ENCODE measurements around the gene GNB1L. TPM values are rescaled to one million over a fixed set of nuclear protein-coding genes. Genes with fewer than 3 reads are reported as not detected.

GNB1L gene
- total and polyA plus RNA-seq, 9 of the 15 experiments (the other 6 are each of a cell fraction or from before 2014, with no cell fraction given) = 0.56 to 50.5 (median 10.2) TPM

DNA sequence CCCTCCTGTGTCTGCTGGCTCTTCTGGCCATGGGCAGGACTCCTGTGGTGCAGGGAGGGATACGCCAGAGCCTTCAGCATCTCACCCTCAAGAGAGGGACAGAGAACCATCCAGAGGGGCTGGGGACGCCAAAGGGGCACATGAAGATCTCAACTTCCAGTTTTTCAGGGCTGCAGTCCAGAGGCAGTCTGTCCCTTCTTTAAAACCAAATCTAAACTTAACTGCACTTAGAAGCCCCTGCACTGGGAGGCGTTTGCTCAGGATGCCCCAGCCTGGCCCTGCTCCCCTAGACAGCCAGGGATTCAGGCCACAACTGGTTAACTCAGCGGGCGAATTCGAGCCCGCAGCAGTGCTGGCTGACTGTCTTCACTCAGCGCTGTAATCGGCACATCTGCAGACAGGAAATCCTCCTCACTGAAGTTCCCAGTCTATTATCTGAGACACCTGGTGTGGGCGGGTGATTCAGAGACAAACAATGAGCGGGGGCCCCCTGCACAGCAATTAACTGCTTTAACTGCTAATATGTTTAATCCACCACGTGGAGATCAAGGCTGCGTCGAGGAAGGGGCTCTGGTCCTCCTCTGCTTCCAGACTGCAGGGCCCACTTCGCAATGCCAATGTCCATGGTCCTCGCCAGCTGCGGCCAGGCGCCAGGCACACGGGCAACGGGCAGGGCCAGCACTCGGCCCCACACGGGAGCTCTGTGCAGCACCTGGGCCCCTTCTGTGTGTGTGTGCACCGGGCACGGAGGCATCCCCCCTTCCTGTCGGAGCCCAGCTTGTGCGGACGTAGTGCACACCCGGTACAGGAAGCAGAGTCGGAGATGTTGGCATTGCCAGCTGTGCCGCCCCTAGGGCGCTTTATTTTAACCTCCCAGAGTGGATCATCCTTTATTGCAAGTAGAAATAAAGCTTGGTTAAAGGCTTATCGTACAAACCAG, 36.9 kb upstream of the GNB1L start:
- Histone ChIP-seq H3K27ac (ENCODE audit: extremely low read depth, low read depth, low read length) (peak overlapping the region; percentile 46; the same call in 2 of the 3 replicates), H3K9me3 (replicated peaks; ENCODE audit: control insufficient read depth, insufficient read depth, low read depth, low read length) (no peaks in the 10 kb centered on the region), H4K20me1 (replicated peaks; ENCODE audit: control insufficient read depth, insufficient read depth, low read length) (peaks cover 34% of the 10 kb centered on the region), H3K4me3 (no peak overlapping the region), H2AFZ (ENCODE audit: low read depth, low read length) (peak overlapping the region; percentile 25), H3K9me1 (ENCODE audit: control insufficient read depth, insufficient read depth, low read length) (peaks cover 12% of the 10 kb centered on the region), H3K79me2 (ENCODE audit: control insufficient read depth, insufficient read depth, low read length) (no peaks in the 10 kb centered on the region), H3K27me3 (ENCODE audit: control insufficient read depth in 2 of 2, insufficient read depth in 2 of 2, low read length in 2 of 2) (no peaks in the 10 kb centered on the region), H3K9ac (ENCODE audit: insufficient read depth in 1 of 2, low read depth in 2 of 2, low read length in 2 of 2) (peak overlapping the region; percentile 1 to 77; a peak in 3 of 4 replicates), H3K36me3 (ENCODE audit: control insufficient read depth, insufficient read depth, low read length) (peaks cover 13% of the 10 kb centered on the region; the same call in 1 of the 3 replicates), H3K4me1 (replicated peaks in 1 of 2; ENCODE audit: control insufficient read depth in 2 of 2, insufficient read depth in 2 of 2, low read length in 2 of 2) (peaks cover 24 to 62% of the 10 kb centered on the region in 2 experiments), H3K4me2 (ENCODE audit: insufficient read depth, low read length) (peak overlapping the region; percentile 49)
- 18% methylated on average over 32 of the region's 32 CpGs for WGBS (ENCODE audit: insufficient coverage, low coverage, missing lambda C conversion rate)
- POLR2A ChIA-PET = interaction anchor here (0.7 to 11.1 kb wide), 12 partner anchors 10 to 1978 kb away, joined by 3 to 141 read pairs (median 4); no protein-coding TSS in a partner anchor
- CTCF ChIA-PET (ENCODE audit: low intra/inter-chr PET ratio) = no interaction called here
- FAIRE-seq (peak; percentile 97), ATAC-seq (peak; percentile 92), DNase-seq (ENCODE audit: extremely low read depth in 1 of 4, low spot score in 3 of 4) (peak; percentile 98 to 99 (median 98))
- intact Hi-C loops (cut with micrococcal nuclease) = loop anchor here (5.0 kb wide), 2 partner anchors 134 to 159 kb away; no protein-coding TSS in a partner anchor
- in situ Hi-C loops (cut with MboI) = no loop called here
- BruUV-seq (replicated peaks) = no TSS peak
- TF ChIP-seq SMAD4 (CRISPR knock-in tag; conservative IDR thresholded peaks at IDR 0.05) (peak; percentile 100), HBP1 (CRISPR knock-in tag; IDR thresholded peaks at IDR 0.05) (peak; percentile 56; the same call in 1 of the 2 replicates), DDX20 (tag; IDR thresholded peaks at IDR 0.05; ENCODE audit: low read depth) (no peak), E4F1 (CRISPR knock-in tag; IDR thresholded peaks at IDR 0.05; ENCODE audit: borderline replicate concordance) (no peak), ZNF398 (CRISPR knock-in tag; IDR thresholded peaks at IDR 0.05) (no peak), CC2D1A (IDR thresholded peaks at IDR 0.05) (peak; percentile 70; the same call in 1 of the 2 replicates), SMARCC2 (IDR thresholded peaks at IDR 0.05; ENCODE audit: low read depth) (peak; percentile 97), DNMT1 (IDR thresholded peaks at IDR 0.05) (peak; percentile 47; the same call in 1 of the 2 replicates), DIDO1 (tag; IDR thresholded peaks at IDR 0.05; ENCODE audit: low read depth) (no peak), TOE1 (IDR thresholded peaks at IDR 0.05; ENCODE audit: borderline replicate concordance) (peak; percentile 86), TOE1 (CRISPR knock-in tag; IDR thresholded peaks at IDR 0.05; ENCODE audit: borderline replicate concordance, low read depth) (no peak), KLF6 (CRISPR knock-in tag; IDR thresholded peaks at IDR 0.05; ENCODE audit: borderline replicate concordance) (peak; percentile 56; the same call in 1 of the 2 replicates)
